A673 (cell line): Measurements from ENCODE around the gene NUDCD3. TPM values are rescaled to one million over a fixed set of nuclear protein-coding genes. Genes with fewer than 3 reads are reported as not detected.

Source experiments
- BruUV-seq: library from RNA; stranded (reverse); fragments of 400-500 nt; replicated peaks from 2 replicates; lab custom pipeline; 2021; lab: Mats Ljungman, UMichigan
- CTCF ChIA-PET: fragments of 300-600 bp; sonication (Branson Sonifier 250); formaldehyde crosslinking; loops from one replicate; lab custom pipeline; 2022; ENCODE audit warnings: antibody characterized with exemption; lab: Charles Lee
- POLR2A ChIA-PET: fragments of 300-600 bp; sonication (Branson Sonifier 250); formaldehyde crosslinking; loops from one replicate; lab custom pipeline; 2022; ENCODE audit warnings: antibody characterized with exemption; ENCODE audit not compliant: low non-redundant PET; lab: Charles Lee
- DNase-seq: peaks from one replicate; pipeline ENCODE4 v3.0.0-alpha.2; 2015; ENCODE audit warnings: low spot score
- H3K27ac ChIP-seq: fragments of 200-600 bp; sonication (generic); 2 replicates; pipeline ENCODE4 v1.5.1; 2016; ENCODE audit warnings: mixed run types, low read depth, mild to moderate bottlenecking, mixed read lengths, antibody characterized with exemption, low read length; ENCODE audit not compliant: poor library complexity, severe bottlenecking
- H3K27me3 ChIP-seq: fragments of 200-600 bp; sonication (generic); replicated peaks from 2 replicates; pipeline ENCODE4 v1.6.1; 2017; ENCODE audit warnings: mixed run types, low read depth, mild to moderate bottlenecking, mixed read lengths, antibody characterized with exemption, low read length; ENCODE audit not compliant: insufficient read depth, poor library complexity
- H3K36me3 ChIP-seq: fragments of 200-600 bp; sonication (generic); 2 replicates; pipeline ENCODE4 v1.6.1; 2016; ENCODE audit warnings: mixed run types, mild to moderate bottlenecking, mixed read lengths, antibody characterized with exemption, low read length; ENCODE audit not compliant: insufficient read depth, poor library complexity, severe bottlenecking
- H3K4me1 ChIP-seq: fragments of 200-600 bp; sonication (generic); 2 replicates; pipeline ENCODE4 v1.6.1; 2017; ENCODE audit warnings: mixed run types, mild to moderate bottlenecking, mixed read lengths, antibody characterized with exemption, low read length; ENCODE audit not compliant: insufficient read depth, poor library complexity, severe bottlenecking
- H3K4me3 ChIP-seq: fragments of 200-600 bp; sonication (generic); 2 replicates; pipeline ENCODE4 v1.5.1; 2016; ENCODE audit warnings: low read depth, mixed run types, mild to moderate bottlenecking, mixed read lengths, low read length; ENCODE audit not compliant: poor library complexity, severe bottlenecking
- H3K9me3 ChIP-seq: fragments of 200-600 bp; sonication (generic); 2 replicates; pipeline ENCODE4 v1.6.1; 2016; ENCODE audit warnings: mixed run types, low read depth, mild to moderate bottlenecking, mixed read lengths, antibody characterized with exemption, low read length; ENCODE audit not compliant: poor library complexity, severe bottlenecking
- EZH2 ChIP-seq: fragments of 200-600 bp; sonication (generic); IDR thresholded peaks from 2 replicates; pipeline ENCODE4 v1.6.1; 2017; ENCODE audit warnings: borderline replicate concordance, low read depth, mild to moderate bottlenecking, mixed read lengths, antibody characterized with exemption, low read length; ENCODE audit not compliant: poor library complexity, severe bottlenecking
- intact Hi-C: fragments of 100-400 bp; cut with micrococcal nuclease; formaldehyde crosslinking; loops from one replicate; pipeline ENCODE4 v1.10.0; 2022; ENCODE audit not compliant: unreplicated experiment
- total RNA-seq: library from RNA; stranded (reverse); gene quantifications from 2 replicates; pipeline ENCODE4 v1.2.3, GENCODE V29; 2021
- TF ChIP-seq, protein P1 (sequence below): fragments of 300-800, 200-600 bp; sonication (generic); conservative IDR thresholded peaks from 2 replicates; pipeline ENCODE4 v1.5.1; 2017; ENCODE audit warnings: low read depth, mild to moderate bottlenecking, antibody characterized with exemption, low read length, moderate library complexity, mixed read lengths

The NUDCD3 gene
- total RNA-seq, 1 experiment from 2014 or later = 119 TPM

- no TSS peak for BruUV-seq
Measured at GRCh38 chr7:44331682-44332081, 158.8 kb downstream of the NUDCD3 start.

DNA sequence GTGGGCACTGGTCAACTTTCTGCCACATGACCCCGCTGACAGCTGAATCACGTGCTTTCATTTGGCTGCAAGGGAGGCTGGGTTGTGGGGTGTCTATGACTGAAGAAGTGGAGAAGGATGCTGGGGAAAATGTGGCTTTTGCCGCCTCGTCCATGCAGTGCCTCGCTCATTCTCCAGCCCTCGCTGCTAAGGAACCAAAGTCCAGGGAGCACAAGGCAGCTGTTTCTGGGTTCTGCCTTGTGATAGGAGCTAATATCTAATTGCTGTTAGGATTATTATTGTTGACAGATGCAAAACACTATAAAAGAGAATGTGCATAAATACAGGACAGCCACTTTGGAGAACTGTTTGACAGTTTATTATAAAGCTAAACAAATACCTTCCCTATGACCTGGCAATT is 160.1 kb downstream of the NUDCD3 start:
- no peaks in the 10 kb centered on the region for H3K36me3 ChIP-seq
- peaks cover 12% of the 10 kb centered on the region for H3K4me1 ChIP-seq
- CTCF ChIA-PET = no interaction called here
- intact Hi-C loops = no loop called here
- DNase-seq = no peak
- POLR2A ChIA-PET = no interaction called here
- H3K9me3 ChIP-seq = no peaks in the 10 kb centered on the region
- TF ChIP-seq, protein P1, sequence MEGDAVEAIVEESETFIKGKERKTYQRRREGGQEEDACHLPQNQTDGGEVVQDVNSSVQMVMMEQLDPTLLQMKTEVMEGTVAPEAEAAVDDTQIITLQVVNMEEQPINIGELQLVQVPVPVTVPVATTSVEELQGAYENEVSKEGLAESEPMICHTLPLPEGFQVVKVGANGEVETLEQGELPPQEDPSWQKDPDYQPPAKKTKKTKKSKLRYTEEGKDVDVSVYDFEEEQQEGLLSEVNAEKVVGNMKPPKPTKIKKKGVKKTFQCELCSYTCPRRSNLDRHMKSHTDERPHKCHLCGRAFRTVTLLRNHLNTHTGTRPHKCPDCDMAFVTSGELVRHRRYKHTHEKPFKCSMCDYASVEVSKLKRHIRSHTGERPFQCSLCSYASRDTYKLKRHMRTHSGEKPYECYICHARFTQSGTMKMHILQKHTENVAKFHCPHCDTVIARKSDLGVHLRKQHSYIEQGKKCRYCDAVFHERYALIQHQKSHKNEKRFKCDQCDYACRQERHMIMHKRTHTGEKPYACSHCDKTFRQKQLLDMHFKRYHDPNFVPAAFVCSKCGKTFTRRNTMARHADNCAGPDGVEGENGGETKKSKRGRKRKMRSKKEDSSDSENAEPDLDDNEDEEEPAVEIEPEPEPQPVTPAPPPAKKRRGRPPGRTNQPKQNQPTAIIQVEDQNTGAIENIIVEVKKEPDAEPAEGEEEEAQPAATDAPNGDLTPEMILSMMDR = no peak
- no peak for TF ChIP-seq EZH2
- no TSS peak for BruUV-seq
- no peak overlapping the region for H3K27ac ChIP-seq
- no peak overlapping the region for H3K4me3 ChIP-seq
- H3K27me3 ChIP-seq = peaks cover 15% of the 10 kb centered on the region

More at GRCh38 chr7:44331682-44332081, 158.8 kb downstream of the NUDCD3 start:
- peaks cover 12% of the 10 kb centered on the region for H3K4me1 ChIP-seq
- POLR2A ChIA-PET = no interaction called here
- TF ChIP-seq EZH2 = no peak
- TF ChIP-seq, protein P1 = no peak
- DNase-seq = no peak
- no peak overlapping the region for H3K27ac ChIP-seq
- no peak overlapping the region for H3K4me3 ChIP-seq
- no peaks in the 10 kb centered on the region for H3K9me3 ChIP-seq
- H3K36me3 ChIP-seq = no peaks in the 10 kb centered on the region
- CTCF ChIA-PET = no interaction called here
- peaks cover 5% of the 10 kb centered on the region for H3K27me3 ChIP-seq
- intact Hi-C loops = no loop called here

DNA sequence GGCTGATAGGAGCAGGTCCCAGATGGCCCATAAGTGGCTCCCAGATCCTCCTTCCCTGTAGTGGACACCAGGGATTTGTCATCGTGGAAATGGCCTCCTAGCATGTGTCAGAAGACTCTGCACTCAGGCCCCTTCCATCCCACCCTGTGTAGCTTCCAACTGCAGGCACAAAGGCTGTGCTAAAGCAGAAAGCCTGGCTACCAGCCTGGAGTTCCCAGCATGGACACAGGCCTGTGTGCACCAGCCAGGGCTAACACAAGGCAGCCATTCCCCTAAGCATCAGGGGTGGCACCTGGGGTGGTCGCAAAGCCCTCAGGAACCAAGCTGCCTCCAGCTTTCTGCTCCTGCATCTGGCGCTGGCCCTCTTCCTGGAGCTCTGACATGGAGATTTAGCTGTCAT is 160.6 kb downstream of the NUDCD3 start:
- POLR2A ChIA-PET = no interaction called here
- Histone ChIP-seq H3K27me3 (peaks cover 16% of the 10 kb centered on the region), H3K9me3 (no peaks in the 10 kb centered on the region), H3K4me1 (peaks cover 12% of the 10 kb centered on the region), H3K4me3 (no peak overlapping the region), H3K36me3 (no peaks in the 10 kb centered on the region), H3K27ac (no peak overlapping the region)
- CTCF ChIA-PET = no interaction called here
- intact Hi-C loops = no loop called here
- DNase-seq = no peak
- TF ChIP-seq EZH2 = no peak
- TF ChIP-seq, protein P1 = no peak
- BruUV-seq = no TSS peak

Other genes with a start within 250 kb of the NUDCD3 start
- gene CAMK2B, start 165.1 kb downstream of the NUDCD3 start, total RNA-seq = 0.13 and 0.42 TPM in 2 replicates
- gene NPC1L1, start 50.7 kb upstream of the NUDCD3 start, total RNA-seq = not detected in 2 replicates
- 119 and 147 TPM in 2 replicates for gene DDX56, start 83.2 kb upstream of the NUDCD3 start, total RNA-seq
- gene TMED4, start 91.6 kb upstream of the NUDCD3 start, total RNA-seq = 77.6 and 79.5 TPM in 2 replicates
- gene OGDH, start 116.0 kb upstream of the NUDCD3 start, total RNA-seq = 111 and 113 TPM in 2 replicates